ENCODE data around the gene IFITM5. TPM values are rescaled to one million over a fixed set of nuclear protein-coding genes. Genes with fewer than 3 reads are reported as not detected.

Gene IFITM5
- total and polyA plus RNA-seq, 8 donors = 0.18 to 0.91 (median 0.57) TPM; not detected in 4

GRCh38 chr11:278001-278951 is 21.1 kb downstream of the IFITM5 start, which contains the start of gene NLRP6:
Gene NLRP6 (plus strand): TSS chr11:278407. CDS start chr11:278570, 163 bp downstream.
- intact Hi-C loops (cut with DNase I) = no loop called here
- Histone ChIP-seq H3K27ac (peak within 1 kb of the TSS in 1 of 2 donors; percentile 7), H3K27me3 (peaks cover 50 to 61% of the 10 kb centered on the region in 2 donors), H3K4me1 (peaks cover 10 to 52% of the 10 kb centered on the region in 2 donors), H3K36me3 (no peaks in the 10 kb centered on the region), H3K9me3 (no peaks in the 10 kb centered on the region), H3K4me3 (peak within 1 kb of the TSS in 1 of 2 donors; percentile 40)
- TF ChIP-seq, protein P1, sequence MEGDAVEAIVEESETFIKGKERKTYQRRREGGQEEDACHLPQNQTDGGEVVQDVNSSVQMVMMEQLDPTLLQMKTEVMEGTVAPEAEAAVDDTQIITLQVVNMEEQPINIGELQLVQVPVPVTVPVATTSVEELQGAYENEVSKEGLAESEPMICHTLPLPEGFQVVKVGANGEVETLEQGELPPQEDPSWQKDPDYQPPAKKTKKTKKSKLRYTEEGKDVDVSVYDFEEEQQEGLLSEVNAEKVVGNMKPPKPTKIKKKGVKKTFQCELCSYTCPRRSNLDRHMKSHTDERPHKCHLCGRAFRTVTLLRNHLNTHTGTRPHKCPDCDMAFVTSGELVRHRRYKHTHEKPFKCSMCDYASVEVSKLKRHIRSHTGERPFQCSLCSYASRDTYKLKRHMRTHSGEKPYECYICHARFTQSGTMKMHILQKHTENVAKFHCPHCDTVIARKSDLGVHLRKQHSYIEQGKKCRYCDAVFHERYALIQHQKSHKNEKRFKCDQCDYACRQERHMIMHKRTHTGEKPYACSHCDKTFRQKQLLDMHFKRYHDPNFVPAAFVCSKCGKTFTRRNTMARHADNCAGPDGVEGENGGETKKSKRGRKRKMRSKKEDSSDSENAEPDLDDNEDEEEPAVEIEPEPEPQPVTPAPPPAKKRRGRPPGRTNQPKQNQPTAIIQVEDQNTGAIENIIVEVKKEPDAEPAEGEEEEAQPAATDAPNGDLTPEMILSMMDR (IDR thresholded peaks at IDR 0.05) = no peak
- no peak for ATAC-seq
- DNase-seq = peak in 1 of 4 donors; percentile 54

GRCh38 chr11:276219-276618 is 23.1 kb downstream of the IFITM5 start:
- no peak overlapping the region for H3K27ac ChIP-seq
- intact Hi-C loops (cut with DNase I) = no loop called here
- no peaks in the 10 kb centered on the region for H3K9me3 ChIP-seq
- TF ChIP-seq, protein P1 (IDR thresholded peaks at IDR 0.05) = no peak
- ATAC-seq = no peak
- no peak for DNase-seq
- H3K36me3 ChIP-seq = no peaks in the 10 kb centered on the region
- H3K27me3 ChIP-seq = peaks cover 32 to 41% of the 10 kb centered on the region in 2 donors
- H3K4me3 ChIP-seq = no peak overlapping the region
- peaks cover 10 to 44% of the 10 kb centered on the region in 2 donors for H3K4me1 ChIP-seq

DNA sequence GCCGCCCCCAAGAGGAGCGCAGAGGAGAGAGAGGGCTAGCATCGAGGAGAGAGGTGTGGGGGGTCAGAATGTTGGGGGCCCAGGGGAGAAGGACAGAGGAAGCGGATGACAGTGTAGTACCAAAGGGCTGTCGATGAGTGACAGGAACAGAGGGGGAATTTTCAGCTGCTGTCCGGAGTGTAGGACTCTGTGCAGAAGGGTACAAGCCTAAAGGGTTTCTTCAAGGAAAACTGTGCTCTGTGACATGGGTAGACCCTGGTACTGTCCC is 26.5 kb downstream of the IFITM5 start:
- no peak for ATAC-seq
- H3K27me3 ChIP-seq = peaks cover 0 to 7% of the 10 kb centered on the region in 2 donors

GRCh38 chr11:272195-272930 is 27.0 kb downstream of the IFITM5 start:
- Histone ChIP-seq H3K27me3 (peaks cover 0 to 2% of the 10 kb centered on the region in 2 donors), H3K36me3 (no peaks in the 10 kb centered on the region), H3K9me3 (no peaks in the 10 kb centered on the region), H3K4me1 (peaks cover 0 to 39% of the 10 kb centered on the region in 2 donors), H3K27ac (no peak overlapping the region), H3K4me3 (no peak overlapping the region)
- intact Hi-C loops (cut with DNase I) = no loop called here
- DNase-seq (no peak), ATAC-seq (no peak)
- TF ChIP-seq, protein P1 (IDR thresholded peaks at IDR 0.05) = no peak

More for the DNA sequence above, 26.5 kb downstream of the IFITM5 start:
- TF ChIP-seq, protein P1 (IDR thresholded peaks at IDR 0.05) = no peak
- DNase-seq = no peak
- Histone ChIP-seq H3K9me3 (no peaks in the 10 kb centered on the region), H3K27ac (no peak overlapping the region), H3K36me3 (no peaks in the 10 kb centered on the region), H3K4me1 (peaks cover 0 to 38% of the 10 kb centered on the region in 2 donors), H3K4me3 (no peak overlapping the region)
- intact Hi-C loops (cut with DNase I) = no loop called here

- Histone ChIP-seq H3K36me3 (no peaks in the 10 kb centered on the region), H3K27ac (peak overlapping the region in 1 of 2 donors; percentile 96), H3K4me3 (no peak overlapping the region), H3K27me3 (no peaks in the 10 kb centered on the region), H3K9me3 (no peaks in the 10 kb centered on the region), H3K4me1 (peaks cover 0 to 39% of the 10 kb centered on the region in 2 donors)
- ATAC-seq (no peak), DNase-seq (no peak)
- TF ChIP-seq, protein P1 (IDR thresholded peaks at IDR 0.05) = no peak
- intact Hi-C loops (cut with DNase I) = no loop called here
These were observed 28.0 kb downstream of the IFITM5 start for GRCh38 chr11:271319-271715.

Data from left lung (tissue), 10 donors.